Muscle layer of colon (tissue), 2 donors: Measurements from ENCODE around the gene SLC43A1.
"Not testable (repeated sequence)": the region's sequence is repeated elsewhere in the genome, so short reads cannot be mapped to it uniquely, and the experiment has no call there.

Source experiments
- H3K27ac ChIP-seq: one replicate; pipeline ENCODE4 v1.7.0; 2013; ENCODE audit warnings: low read depth, mild to moderate bottlenecking, low read length, moderate library complexity
- H3K27me3 ChIP-seq, 2 donors: one replicate each; pipeline ENCODE4 v1.7.0; 2013; ENCODE audit warnings: low read length in 2 of 2, mild to moderate bottlenecking in 2 of 2; ENCODE audit not compliant: insufficient read depth in 2 of 2, control insufficient read depth in 1 of 2
- H3K36me3 ChIP-seq: one replicate; pipeline ENCODE4 v1.7.0; 2013; ENCODE audit warnings: mild to moderate bottlenecking, low read length; ENCODE audit not compliant: insufficient read depth
- H3K4me1 ChIP-seq: one replicate; pipeline ENCODE4 v1.7.0; 2013; ENCODE audit warnings: mild to moderate bottlenecking, low read length; ENCODE audit not compliant: insufficient read depth
- H3K4me3 ChIP-seq, 2 donors: one replicate each; pipeline ENCODE4 v1.7.0; 2013; ENCODE audit warnings: low read length in 2 of 2, low read depth in 1 of 2, mild to moderate bottlenecking in 1 of 2, moderate library complexity in 1 of 2
- H3K9ac ChIP-seq: one replicate; pipeline ENCODE4 v1.7.0; 2013; ENCODE audit warnings: low read length
- H3K9me3 ChIP-seq: one replicate; pipeline ENCODE4 v1.7.0; 2013; ENCODE audit warnings: mild to moderate bottlenecking, low read length
- donor health status: abdominal sarcoma.
- donor health status: Adenocarcinoma of cecum.

Gene SLC43A1

DNA sequence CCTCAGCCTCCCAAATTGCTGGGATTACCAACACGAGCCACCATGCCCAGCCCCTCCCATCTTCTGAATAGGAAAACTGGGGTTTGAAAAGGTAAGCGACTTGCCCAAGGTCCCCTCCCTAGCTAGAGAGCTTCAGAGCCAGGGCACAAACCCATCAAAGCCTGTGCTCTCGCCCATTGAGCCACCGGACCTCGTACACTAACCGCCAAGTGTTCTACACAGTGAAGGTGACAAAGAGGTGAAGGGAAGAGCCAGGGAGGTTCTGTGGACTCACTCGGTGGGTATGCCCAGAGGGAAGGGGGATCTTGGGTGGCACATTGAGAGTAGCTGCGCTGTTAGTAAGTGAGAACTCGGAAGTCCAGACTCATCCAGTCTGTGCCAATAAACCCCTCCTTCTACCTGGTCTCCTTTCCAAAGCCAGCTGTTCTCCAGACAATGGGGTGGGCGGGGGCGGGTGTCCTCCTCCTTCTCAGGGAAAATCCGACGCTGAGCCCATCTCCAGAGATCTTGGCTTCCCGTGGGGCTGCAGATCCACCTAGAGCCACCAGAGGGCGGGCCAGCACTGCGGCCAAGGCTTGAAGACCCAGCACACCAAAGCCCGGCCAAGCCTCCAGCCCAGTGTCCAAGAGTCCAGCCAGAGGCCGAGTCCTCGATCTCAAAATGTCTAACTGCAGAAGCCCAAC, 58.4 kb downstream of the SLC43A1 start:
- Histone ChIP-seq H3K36me3 (no peaks in the 10 kb centered on the region), H3K9ac (no peak overlapping the region), H3K27me3 (peaks cover 30 to 51% of the 10 kb centered on the region in 2 donors), H3K4me1 (peaks cover 25% of the 10 kb centered on the region), H3K27ac (no peak overlapping the region), H3K9me3 (no peaks in the 10 kb centered on the region), H3K4me3 (no peak overlapping the region)

DNA sequence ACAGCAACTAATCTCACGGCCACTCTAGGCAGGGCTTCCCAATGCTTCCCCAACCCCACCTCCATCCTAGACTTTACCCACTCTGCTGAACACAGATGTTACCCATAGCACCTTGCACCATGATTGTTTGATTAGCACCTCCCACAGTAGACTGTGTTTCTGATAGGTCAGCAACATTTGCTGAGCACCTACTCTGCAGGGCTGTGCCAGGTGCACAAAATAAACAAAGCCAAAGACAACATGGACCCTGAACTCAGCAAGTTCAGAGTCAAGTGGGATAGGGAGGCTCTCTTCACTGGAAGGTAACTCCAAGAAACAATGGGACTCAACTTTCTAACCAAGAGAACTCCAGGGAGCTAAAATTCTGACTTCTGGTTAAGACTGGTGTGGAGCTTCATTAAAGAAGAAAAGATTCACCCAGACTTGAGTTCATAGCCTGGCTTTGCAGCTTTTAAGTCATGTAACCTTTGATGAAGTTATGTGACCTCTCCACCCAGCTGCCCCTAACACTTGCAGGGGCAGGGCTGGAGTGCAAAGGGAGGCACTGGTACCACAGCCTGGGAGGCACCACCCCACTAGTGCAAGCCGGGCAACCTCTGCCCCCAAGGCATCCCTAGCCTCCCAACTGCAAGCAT, 61.8 kb downstream of the SLC43A1 start:
- H3K27ac ChIP-seq: no peak overlapping the region
- H3K4me1 ChIP-seq: peaks cover 11% of the 10 kb centered on the region
- no peaks in the 10 kb centered on the region for H3K9me3 ChIP-seq

DNA sequence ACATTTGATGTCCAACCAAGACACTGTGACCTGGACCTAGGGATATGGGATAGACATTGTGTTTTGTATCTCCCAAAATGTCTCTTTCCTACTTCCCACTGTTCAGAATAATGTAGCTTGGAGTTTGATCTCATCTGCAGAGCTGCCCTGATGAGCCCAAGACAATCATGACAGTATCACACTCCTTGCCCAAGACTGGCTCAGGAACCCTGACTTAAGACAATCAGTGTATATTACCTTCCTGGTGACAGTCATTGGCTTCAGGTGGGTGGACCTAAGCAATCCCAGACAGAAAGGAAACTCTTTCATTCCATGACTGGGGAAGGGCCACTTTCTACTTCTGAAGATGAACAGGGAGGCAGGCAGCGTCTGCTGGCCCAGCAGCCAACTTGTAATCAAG, 69.4 kb downstream of the SLC43A1 start:
- H3K4me1 ChIP-seq: no peaks in the 10 kb centered on the region
- no peaks in the 10 kb centered on the region for H3K36me3 ChIP-seq
- no peak overlapping the region for H3K27ac ChIP-seq
- no peaks in the 10 kb centered on the region for H3K9me3 ChIP-seq
- no peaks in the 10 kb centered on the region for H3K27me3 ChIP-seq
- no peak overlapping the region for H3K4me3 ChIP-seq
- no peak overlapping the region for H3K9ac ChIP-seq

More for the DNA sequence above, 61.8 kb downstream of the SLC43A1 start:
- no peak overlapping the region for H3K4me3 ChIP-seq
- no peak overlapping the region for H3K9ac ChIP-seq
- H3K36me3 ChIP-seq: no peaks in the 10 kb centered on the region
- peaks cover 14 to 21% of the 10 kb centered on the region in 2 donors for H3K27me3 ChIP-seq

DNA sequence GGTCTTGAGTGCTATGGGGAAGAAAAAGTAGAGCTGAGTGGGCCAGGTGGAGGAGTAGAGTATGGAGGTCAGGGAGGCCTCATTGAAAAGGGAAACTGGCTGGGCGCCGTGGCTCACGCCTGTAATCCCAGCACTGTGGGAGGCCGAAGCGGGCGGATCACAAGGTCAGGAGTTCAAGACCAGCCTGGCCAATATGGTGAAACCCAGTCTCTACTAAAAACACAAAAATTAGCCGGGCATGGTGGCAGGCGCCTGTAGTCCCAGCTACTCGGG, 70.4 kb downstream of the SLC43A1 start:
- H3K4me3 ChIP-seq, H3K36me3 ChIP-seq, H3K9me3 ChIP-seq, H3K4me1 ChIP-seq, H3K27me3 ChIP-seq, H3K9ac ChIP-seq, H3K27ac ChIP-seq: not testable (repeated sequence)

DNA sequence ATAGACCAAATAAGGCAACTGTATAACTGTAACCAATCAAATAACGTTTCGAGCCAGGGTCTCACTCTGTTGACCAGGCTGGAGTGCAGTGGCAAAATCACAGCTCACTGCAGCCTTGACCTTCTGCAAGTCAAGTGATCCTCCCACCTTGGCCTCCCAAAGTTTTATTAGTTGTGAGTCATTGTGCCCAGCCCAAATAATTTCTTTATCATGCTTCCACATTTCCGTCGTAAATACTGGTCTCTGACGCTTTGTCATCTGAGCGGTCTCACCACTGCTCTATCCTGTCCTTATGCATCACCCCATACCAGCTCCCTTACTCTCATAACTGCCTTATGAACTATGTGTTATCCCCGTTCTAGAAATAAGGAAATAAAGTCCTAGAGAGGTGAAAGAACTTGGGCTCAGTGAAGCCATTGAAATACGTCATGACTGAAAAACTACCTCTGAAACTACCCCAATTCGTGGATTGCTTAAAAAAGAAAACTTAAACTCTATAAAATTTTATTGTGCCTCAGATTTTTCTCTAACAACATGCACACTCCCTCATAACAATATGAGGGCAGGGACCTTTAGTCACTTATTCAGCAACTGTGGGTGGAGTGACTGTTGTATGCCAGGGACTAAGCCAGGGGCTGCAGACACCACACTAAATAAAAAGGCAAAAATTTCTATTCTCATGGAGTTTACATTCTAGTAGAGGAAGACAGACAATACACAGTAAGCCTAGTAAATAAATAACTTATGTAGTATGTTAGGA, 71.0 kb downstream of the SLC43A1 start:
- H3K27ac ChIP-seq: no peak overlapping the region
- H3K27me3 ChIP-seq: no peaks in the 10 kb centered on the region
- no peaks in the 10 kb centered on the region for H3K36me3 ChIP-seq
- H3K9ac ChIP-seq: no peak overlapping the region
- no peak overlapping the region for H3K4me3 ChIP-seq
- no peaks in the 10 kb centered on the region for H3K4me1 ChIP-seq
- no peaks in the 10 kb centered on the region for H3K9me3 ChIP-seq

DNA sequence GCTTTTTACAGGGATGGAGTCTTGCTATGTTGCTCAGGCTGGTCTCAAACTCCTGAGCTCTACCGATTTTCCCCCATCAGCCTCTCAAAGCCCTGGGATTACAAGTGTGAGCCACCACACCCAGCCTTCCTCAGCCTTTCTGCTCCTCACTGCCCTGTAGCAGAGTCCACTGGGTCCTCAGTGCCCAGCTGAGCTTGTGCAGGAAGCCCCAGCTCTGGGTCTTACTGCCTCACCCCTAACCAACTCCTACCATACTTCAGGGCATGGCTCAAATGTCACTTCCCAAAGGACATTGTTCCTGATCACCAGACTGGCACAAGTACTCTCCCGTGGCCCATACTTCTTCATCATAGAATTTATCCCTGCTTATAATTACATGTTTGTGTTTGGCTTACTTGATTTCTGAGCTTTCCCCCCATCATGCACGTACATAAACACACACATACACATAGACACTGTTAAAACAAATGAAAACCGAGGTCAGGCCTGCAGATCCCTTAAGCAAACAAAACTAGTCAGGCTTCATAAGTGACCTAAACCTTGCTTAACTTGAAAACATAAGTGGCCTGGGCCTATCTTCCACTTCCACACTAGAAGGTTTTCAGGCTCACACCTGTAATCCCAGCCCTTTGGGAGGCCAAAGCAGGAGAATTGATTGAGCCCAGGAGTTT, 74.6 kb downstream of the SLC43A1 start:
- H3K9me3 ChIP-seq: no peaks in the 10 kb centered on the region
- no peaks in the 10 kb centered on the region for H3K36me3 ChIP-seq
- no peaks in the 10 kb centered on the region for H3K4me1 ChIP-seq
- no peak overlapping the region for H3K9ac ChIP-seq
- H3K27me3 ChIP-seq: no peaks in the 10 kb centered on the region
- no peak overlapping the region for H3K4me3 ChIP-seq
- H3K27ac ChIP-seq: no peak overlapping the region

DNA sequence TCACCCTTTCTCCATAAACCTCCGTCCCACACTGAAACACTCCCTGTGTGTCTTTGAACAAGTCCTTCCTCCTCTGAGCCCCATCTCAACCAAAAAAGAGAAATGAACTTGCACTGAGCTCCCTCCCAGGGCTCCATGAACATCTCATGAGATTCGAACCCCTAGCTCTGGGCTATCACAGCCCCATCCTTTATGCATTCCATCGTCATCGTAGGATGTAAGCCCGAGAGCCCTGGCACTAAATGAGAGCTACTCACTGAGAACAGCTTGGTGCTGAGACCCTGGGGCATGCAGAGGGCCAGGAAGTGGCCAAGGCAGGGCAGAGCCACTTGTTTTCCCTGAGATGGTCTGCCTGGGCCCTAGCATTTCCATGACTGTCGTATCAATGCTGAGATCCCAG, 75.7 kb downstream of the SLC43A1 start:
- no peak overlapping the region for H3K4me3 ChIP-seq
- no peaks in the 10 kb centered on the region for H3K27me3 ChIP-seq
- peaks cover 3% of the 10 kb centered on the region for H3K4me1 ChIP-seq
- H3K9ac ChIP-seq: no peak overlapping the region
- no peaks in the 10 kb centered on the region for H3K36me3 ChIP-seq
- H3K27ac ChIP-seq: no peak overlapping the region
- H3K9me3 ChIP-seq: no peaks in the 10 kb centered on the region

DNA sequence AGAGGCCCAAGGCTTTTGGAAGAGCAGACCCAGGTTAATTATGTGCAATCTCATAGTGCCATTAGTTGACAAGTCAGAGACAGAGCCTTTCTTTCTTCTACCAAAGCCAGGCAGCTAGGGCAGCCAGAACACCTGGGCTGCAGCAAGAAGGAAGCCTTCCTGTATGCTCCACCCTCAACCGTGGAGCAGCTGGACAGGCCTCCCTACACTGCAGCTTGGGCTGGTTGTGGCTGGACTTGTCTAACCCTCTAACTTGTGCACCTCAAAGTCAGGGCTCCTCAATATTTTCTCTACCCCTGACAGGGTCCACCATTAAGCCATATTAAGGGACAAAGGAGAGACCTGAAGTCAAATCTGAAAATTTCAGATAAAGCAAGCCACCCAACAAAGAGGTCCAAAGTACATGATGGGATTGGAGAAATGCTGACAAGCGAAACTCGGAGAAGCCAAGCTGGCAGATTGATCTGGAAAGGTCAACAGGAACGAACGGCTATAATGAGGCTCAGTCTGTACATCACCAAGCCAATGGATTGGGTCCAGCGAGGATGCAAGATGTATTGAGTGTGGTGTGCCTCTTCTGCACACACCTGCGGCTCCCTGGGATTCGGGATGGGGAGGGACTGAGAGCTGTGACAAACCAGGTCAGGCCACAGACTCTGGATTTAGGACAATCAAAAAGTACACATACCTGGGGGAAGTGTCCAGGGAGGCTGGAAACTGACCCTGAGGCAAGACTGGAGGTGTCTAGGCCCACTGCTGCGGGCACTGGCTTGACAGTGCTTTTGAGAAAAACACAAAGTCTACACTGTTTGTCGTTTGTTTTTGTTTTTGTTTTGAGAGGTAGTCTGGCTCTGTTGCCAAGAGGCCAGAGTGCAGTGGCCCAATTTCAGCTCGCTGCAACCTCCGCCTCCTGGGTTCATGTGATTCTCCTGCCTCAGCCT, 76.9 kb downstream of the SLC43A1 start:
- Histone ChIP-seq H3K4me3 (no peak overlapping the region), H3K27me3 (no peaks in the 10 kb centered on the region), H3K27ac (no peak overlapping the region), H3K9ac (no peak overlapping the region), H3K4me1 (peaks cover 6% of the 10 kb centered on the region), H3K36me3 (no peaks in the 10 kb centered on the region), H3K9me3 (no peaks in the 10 kb centered on the region)

DNA sequence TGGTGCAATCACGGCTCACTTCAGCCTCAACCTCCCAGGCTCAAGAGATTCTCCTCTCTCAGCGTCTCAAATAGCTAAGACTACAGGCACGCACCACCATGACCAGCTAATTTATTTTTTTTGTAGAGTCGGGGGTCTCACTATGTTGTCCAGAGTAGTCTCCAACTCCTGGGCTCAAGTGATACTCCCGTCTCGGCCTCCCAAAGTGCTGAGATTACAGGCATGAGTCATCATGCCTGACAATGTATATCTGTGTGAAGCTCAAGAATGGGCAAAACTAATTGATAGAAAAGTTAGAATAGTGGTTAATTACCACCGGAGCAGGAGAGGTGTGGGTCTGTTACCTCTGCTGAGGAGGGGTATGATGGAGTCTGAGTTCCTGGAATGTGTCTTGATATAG, 79.5 kb downstream of the SLC43A1 start:
- Histone ChIP-seq H3K4me1 (peaks cover 6% of the 10 kb centered on the region), H3K9ac (no peak overlapping the region), H3K36me3 (no peaks in the 10 kb centered on the region), H3K4me3 (no peak overlapping the region), H3K27me3 (no peaks in the 10 kb centered on the region), H3K9me3 (no peaks in the 10 kb centered on the region), H3K27ac (no peak overlapping the region)

DNA sequence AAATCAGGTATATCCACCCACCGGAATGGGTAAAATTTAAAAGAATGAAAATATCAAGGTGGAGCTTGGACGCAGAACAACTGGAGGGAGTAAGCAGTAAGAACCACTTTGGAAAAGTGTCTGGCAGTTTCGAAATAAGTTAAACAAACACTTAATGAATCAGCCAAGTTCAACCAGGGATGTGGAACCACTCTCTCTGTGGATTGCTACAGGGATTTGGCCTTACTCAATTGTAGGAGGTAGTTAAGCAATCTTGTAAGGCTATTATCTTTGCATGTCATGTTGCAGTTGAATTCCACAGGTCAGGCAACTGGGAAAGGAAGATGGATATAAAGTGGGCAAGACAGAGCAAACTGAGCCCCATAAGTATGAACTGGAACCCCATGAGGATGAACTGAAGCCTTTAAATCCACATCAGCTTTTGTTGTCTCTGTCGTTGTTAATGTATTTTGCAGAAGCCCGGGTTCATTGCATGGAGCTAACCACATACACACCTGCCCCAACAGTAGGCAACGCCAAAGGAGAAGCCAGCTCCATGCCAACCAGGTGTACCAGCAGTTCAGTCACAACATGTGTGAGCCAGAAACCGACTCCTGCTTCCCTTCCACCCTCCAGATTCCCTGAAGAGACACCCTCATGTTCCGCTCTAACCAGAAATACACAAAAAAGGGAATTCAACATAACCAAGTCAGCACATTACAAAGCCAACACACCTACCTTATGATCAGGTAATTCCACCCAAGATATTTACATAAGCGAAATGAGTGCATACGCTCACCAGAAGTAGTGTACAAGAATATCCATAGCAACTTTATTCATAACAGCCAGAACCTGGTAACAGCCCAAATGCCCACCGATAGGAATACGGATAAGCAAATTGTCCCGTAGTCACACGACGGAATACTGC, 80.6 kb downstream of the SLC43A1 start:
- Histone ChIP-seq H3K36me3 (no peaks in the 10 kb centered on the region), H3K27me3 (no peaks in the 10 kb centered on the region), H3K4me1 (peaks cover 6% of the 10 kb centered on the region), H3K9me3 (no peaks in the 10 kb centered on the region), H3K4me3 (no peak overlapping the region), H3K27ac (no peak overlapping the region), H3K9ac (no peak overlapping the region)
